Trophoblast cell (in vitro differentiated cells and primary cell): Measurements from ENCODE around the gene CACNA1D.

Experiments used
- DNase-seq, 2 donors: peaks; one replicate each; pipeline ENCODE4 v3.0.0-alpha.2; 2016
- H2AFZ ChIP-seq: 2 replicates; pipeline ENCODE4 v1.6.1; 2013; ENCODE audit warnings: low read length, moderate library complexity, mild to moderate bottlenecking; ENCODE audit not compliant: insufficient read depth, poor library complexity
- H2AK5ac ChIP-seq: 2 replicates; pipeline ENCODE4 v1.6.1; 2013; ENCODE audit warnings: mild to moderate bottlenecking, low read length
- H2BK120ac ChIP-seq: 2 replicates; pipeline ENCODE4 v1.6.1; 2013; ENCODE audit warnings: low read length, mild to moderate bottlenecking, moderate library complexity; ENCODE audit not compliant: insufficient read depth, poor library complexity
- H2BK12ac ChIP-seq: 2 replicates; pipeline ENCODE4 v1.6.1; 2013; ENCODE audit warnings: mild to moderate bottlenecking, low read length, moderate library complexity
- H2BK5ac ChIP-seq: 2 replicates; pipeline ENCODE4 v1.6.1; 2013; ENCODE audit warnings: low read length, low read depth, moderate library complexity, mild to moderate bottlenecking; ENCODE audit not compliant: poor library complexity
- H3K14ac ChIP-seq: 2 replicates; pipeline ENCODE4 v1.6.1; 2013; ENCODE audit warnings: mild to moderate bottlenecking, low read length
- H3K18ac ChIP-seq: 2 replicates; pipeline ENCODE4 v1.6.1; 2013; ENCODE audit warnings: mild to moderate bottlenecking, low read length
- H3K23ac ChIP-seq: 2 replicates; pipeline ENCODE4 v1.6.1; 2013; ENCODE audit warnings: low read length
- H3K27ac ChIP-seq: 2 replicates; pipeline ENCODE4 v1.5.1; 2013; ENCODE audit warnings: low read depth, mild to moderate bottlenecking, inconsistent platforms, low read length, moderate library complexity
- H3K27me3 ChIP-seq: 2 replicates; pipeline ENCODE4 v1.6.1; 2013; ENCODE audit warnings: inconsistent platforms, mild to moderate bottlenecking, low read length, moderate library complexity; ENCODE audit not compliant: insufficient read depth
- H3K36me3 ChIP-seq, 2 experiments: 1 replicate in 1 of 2; 2 replicates in 1 of 2; pipeline ENCODE4 v1.6.1; 2013; ENCODE audit warnings: low read length in 2 of 2, mild to moderate bottlenecking in 2 of 2, moderate library complexity in 1 of 2; ENCODE audit not compliant: insufficient read depth in 2 of 2, control insufficient read depth in 1 of 2
- H3K4ac ChIP-seq: 2 replicates; pipeline ENCODE4 v1.6.1; 2013; ENCODE audit warnings: low read depth, mild to moderate bottlenecking, low read length, moderate library complexity
- H3K4me1 ChIP-seq, 2 experiments: 1 replicate in 1 of 2; 2 replicates in 1 of 2; pipeline ENCODE4 v1.6.1; 2013; ENCODE audit warnings: low read length in 2 of 2, mild to moderate bottlenecking in 2 of 2, moderate library complexity in 1 of 2; ENCODE audit not compliant: insufficient read depth in 2 of 2, control insufficient read depth in 1 of 2
- H3K4me2 ChIP-seq: 2 replicates; pipeline ENCODE4 v1.6.1; 2013; ENCODE audit warnings: inconsistent platforms, mild to moderate bottlenecking, low read length, moderate library complexity
- H3K4me3 ChIP-seq: 2 replicates; pipeline ENCODE4 v1.5.1; 2013; ENCODE audit warnings: mild to moderate bottlenecking, low read depth, low read length, inconsistent platforms
- H3K79me1 ChIP-seq: one replicate; pipeline ENCODE4 v1.6.1; 2013; ENCODE audit warnings: low read length
- H3K79me2 ChIP-seq: 2 replicates; pipeline ENCODE4 v1.6.1; 2013; ENCODE audit warnings: low read length, mild to moderate bottlenecking; ENCODE audit not compliant: control insufficient read depth, insufficient read depth, poor library complexity
- H3K9ac ChIP-seq: 2 replicates; pipeline ENCODE4 v1.6.1; 2013; ENCODE audit warnings: mild to moderate bottlenecking, low read length
- H3K9me3 ChIP-seq: 2 replicates; pipeline ENCODE4 v1.6.1; 2013; ENCODE audit warnings: low read depth, mild to moderate bottlenecking, control low read depth, inconsistent platforms, low read length; ENCODE audit not compliant: insufficient read depth
- H4K12ac ChIP-seq: 2 replicates; pipeline ENCODE4 v1.6.1; 2013; ENCODE audit warnings: low read depth, mild to moderate bottlenecking, low read length, moderate library complexity
- H4K8ac ChIP-seq: 2 replicates; pipeline ENCODE4 v1.6.1; 2013; ENCODE audit warnings: low read depth, mild to moderate bottlenecking, low read length, moderate library complexity
- H4K91ac ChIP-seq: one replicate; pipeline ENCODE4 v1.6.1; 2013; ENCODE audit warnings: low read depth, mild to moderate bottlenecking, low read length, moderate library complexity
- WGBS: extraction: QIAGEN DNeasy Blood & Tissue Kit; methylation state at CpG from one replicate; pipeline ENCODE4 v1.1.7; 2013; ENCODE audit warnings: missing lambda C conversion rate; ENCODE audit not compliant: insufficient read length, insufficient coverage; ENCODE audit errors: extremely low coverage; 5-methylcytosine and 5-hydroxymethylcytosine counted together

CACNA1D gene

GRCh38 chr3:53806182-53807116, 312.0 kb downstream of the CACNA1D start:
- H3K79me2 ChIP-seq = no peaks in the 10 kb centered on the region
- DNase-seq = peak; percentile 38 to 82
- H3K27me3 ChIP-seq = no peaks in the 10 kb centered on the region
- WGBS = no CpG with 5 or more reads among the region's 10 CpGs
- no peak overlapping the region for H4K91ac ChIP-seq
- peaks cover 4% of the 10 kb centered on the region for H3K79me1 ChIP-seq
- H3K4ac ChIP-seq = no peak overlapping the region
- no peak overlapping the region for H2BK120ac ChIP-seq
- no peak overlapping the region for H4K12ac ChIP-seq
- peaks cover 13 to 18% of the 10 kb centered on the region in 2 experiments for H3K4me1 ChIP-seq
- H3K14ac ChIP-seq = no peak overlapping the region
- H3K36me3 ChIP-seq = no peaks in the 10 kb centered on the region
- no peak overlapping the region for H3K27ac ChIP-seq
- no peak overlapping the region for H3K18ac ChIP-seq
- no peak overlapping the region for H3K4me3 ChIP-seq
- H2BK12ac ChIP-seq = no peak overlapping the region
- peaks cover 2% of the 10 kb centered on the region for H3K9me3 ChIP-seq
- H3K23ac ChIP-seq = no peak overlapping the region
- H2BK5ac ChIP-seq = no peak overlapping the region
- no peak overlapping the region for H3K9ac ChIP-seq
- no peak overlapping the region for H2AK5ac ChIP-seq
- H3K4me2 ChIP-seq = no peak overlapping the region
- H4K8ac ChIP-seq = no peak overlapping the region
- no peak overlapping the region for H2AFZ ChIP-seq

DNA sequence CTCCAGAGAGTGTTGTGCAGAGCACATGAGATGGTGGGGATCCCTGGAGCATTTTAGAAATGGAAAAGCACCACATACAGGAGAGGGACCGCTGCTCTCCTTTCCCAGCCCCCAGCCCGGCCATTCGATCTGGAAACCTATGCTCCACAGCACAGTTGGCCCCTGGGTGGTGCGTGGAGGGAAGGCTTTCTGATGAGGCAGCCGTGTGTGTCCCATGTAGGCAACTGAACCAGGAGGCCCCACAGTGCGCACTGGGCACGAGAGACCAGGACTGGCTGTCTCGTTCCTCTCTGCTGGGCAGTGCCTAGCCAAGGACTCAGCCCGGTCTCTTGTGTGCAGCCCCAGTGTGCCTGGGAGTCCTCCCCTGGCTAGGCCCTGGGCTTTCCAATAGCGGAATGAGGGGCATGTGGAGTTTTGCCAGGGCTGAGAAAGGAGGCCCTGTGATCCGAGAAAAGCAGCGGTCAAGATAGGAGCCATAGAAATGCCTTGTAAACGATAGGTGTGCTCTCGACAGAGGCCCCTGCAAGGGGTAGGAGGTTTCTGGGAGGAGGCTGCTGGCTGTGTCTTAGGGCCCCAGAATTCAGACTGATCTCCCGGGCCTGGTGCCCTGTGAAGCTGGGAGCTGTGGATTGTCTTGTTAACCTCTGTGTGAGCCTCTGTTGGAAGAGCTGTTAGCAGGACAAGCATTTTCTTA, 312.9 kb downstream of the CACNA1D start:
- Histone ChIP-seq H3K36me3 (no peaks in the 10 kb centered on the region), H3K27ac (no peak overlapping the region)

GRCh38 chr3:53808496-53808895, 314.1 kb downstream of the CACNA1D start:
- H3K4me1 ChIP-seq = peaks cover 13 to 16% of the 10 kb centered on the region in 2 experiments
- H3K79me2 ChIP-seq = no peaks in the 10 kb centered on the region
- H3K4me3 ChIP-seq = no peak overlapping the region

More for the DNA sequence above, 312.9 kb downstream of the CACNA1D start:
- no peak overlapping the region for H3K14ac ChIP-seq
- H2AK5ac ChIP-seq = no peak overlapping the region
- H3K4me3 ChIP-seq = no peak overlapping the region
- peaks cover 4% of the 10 kb centered on the region for H3K79me1 ChIP-seq
- no peaks in the 10 kb centered on the region for H3K79me2 ChIP-seq
- H3K9ac ChIP-seq = no peak overlapping the region
- no peak overlapping the region for H4K12ac ChIP-seq
- no peak for DNase-seq
- no CpG with 5 or more reads among the region's 15 CpGs for WGBS
- no peak overlapping the region for H2BK12ac ChIP-seq
- H3K23ac ChIP-seq = no peak overlapping the region
- H4K91ac ChIP-seq = no peak overlapping the region
- H3K9me3 ChIP-seq = peaks cover 2% of the 10 kb centered on the region
- no peak overlapping the region for H3K18ac ChIP-seq
- H2BK120ac ChIP-seq = no peak overlapping the region
- H2BK5ac ChIP-seq = no peak overlapping the region
- H3K4me2 ChIP-seq = no peak overlapping the region
- H3K4me1 ChIP-seq = peaks cover 13 to 18% of the 10 kb centered on the region in 2 experiments
- no peak overlapping the region for H2AFZ ChIP-seq
- no peak overlapping the region for H4K8ac ChIP-seq
- no peak overlapping the region for H3K4ac ChIP-seq
- no peaks in the 10 kb centered on the region for H3K27me3 ChIP-seq

GRCh38 chr3:53809267-53809666, 314.9 kb downstream of the CACNA1D start:
- no peak overlapping the region for H3K27ac ChIP-seq
- H2BK5ac ChIP-seq = no peak overlapping the region
- H2AFZ ChIP-seq = no peak overlapping the region
- H3K4me3 ChIP-seq = no peak overlapping the region
- H2AK5ac ChIP-seq = no peak overlapping the region
- no peak overlapping the region for H4K12ac ChIP-seq
- H2BK12ac ChIP-seq = no peak overlapping the region
- H3K79me1 ChIP-seq = peaks cover under 1% of the 10 kb centered on the region
- H3K4ac ChIP-seq = no peak overlapping the region
- DNase-seq = no peak
- H3K14ac ChIP-seq = no peak overlapping the region
- no peak overlapping the region for H3K18ac ChIP-seq
- no peak overlapping the region for H2BK120ac ChIP-seq
- no peaks in the 10 kb centered on the region for H3K79me2 ChIP-seq
- no peaks in the 10 kb centered on the region for H3K27me3 ChIP-seq
- H3K9ac ChIP-seq = no peak overlapping the region
- peaks cover 2% of the 10 kb centered on the region for H3K9me3 ChIP-seq
- H3K4me1 ChIP-seq = peaks cover 10 to 11% of the 10 kb centered on the region in 2 experiments
- no CpG with 5 or more reads among the region's 12 CpGs for WGBS
- no peak overlapping the region for H4K8ac ChIP-seq
- H3K23ac ChIP-seq = no peak overlapping the region
- no peak overlapping the region for H3K4me2 ChIP-seq
- no peaks in the 10 kb centered on the region for H3K36me3 ChIP-seq
- H4K91ac ChIP-seq = no peak overlapping the region

More at GRCh38 chr3:53808496-53808895, 314.1 kb downstream of the CACNA1D start:
- H3K27me3 ChIP-seq = no peaks in the 10 kb centered on the region
- H2BK12ac ChIP-seq = no peak overlapping the region
- H4K8ac ChIP-seq = no peak overlapping the region
- no peak overlapping the region for H3K9ac ChIP-seq
- H3K4ac ChIP-seq = no peak overlapping the region
- H3K18ac ChIP-seq = no peak overlapping the region
- H3K23ac ChIP-seq = no peak overlapping the region
- peaks cover 2% of the 10 kb centered on the region for H3K9me3 ChIP-seq
- no peak overlapping the region for H2BK120ac ChIP-seq
- no CpG with 5 or more reads among the region's 13 CpGs for WGBS
- H2AFZ ChIP-seq = no peak overlapping the region
- no peak overlapping the region for H3K27ac ChIP-seq
- H3K79me1 ChIP-seq = peaks cover 4% of the 10 kb centered on the region
- no peak for DNase-seq
- no peak overlapping the region for H4K12ac ChIP-seq
- no peak overlapping the region for H4K91ac ChIP-seq
- H3K14ac ChIP-seq = no peak overlapping the region
- H2BK5ac ChIP-seq = no peak overlapping the region
- no peak overlapping the region for H2AK5ac ChIP-seq
- no peaks in the 10 kb centered on the region for H3K36me3 ChIP-seq
- H3K4me2 ChIP-seq = no peak overlapping the region
